SIG-M5 treated with dmso at 0.1 percent for 504 hours (cell line): ENCODE results near the gene ASB13.

Experiments used
- DNase-seq: peaks from one replicate; lab custom pipeline; 2025; ENCODE audit not compliant: unreplicated experiment; lab: John Stamatoyannopoulos, UW

Gene ASB13

GRCh38 chr10:5591336-5591824 is 75.0 kb downstream of the ASB13 start:
- DNase-seq = no peak

- DNase-seq = no peak
These were observed 75.6 kb downstream of the ASB13 start for GRCh38 chr10:5590816-5591215.

- no peak for DNase-seq
These were observed 76.5 kb downstream of the ASB13 start for GRCh38 chr10:5589661-5590511.

GRCh38 chr10:5589011-5589660 is 77.3 kb downstream of the ASB13 start:
- no peak for DNase-seq
